Measurements from ENCODE around the gene MPPED1. TPM values are rescaled to one million over a fixed set of nuclear protein-coding genes. Genes with fewer than 3 reads are reported as not detected.

The MPPED1 gene
- total and polyA plus RNA-seq, 12 donors: 0.01 TPM; not detected in 11

GRCh38 chr22:43506487-43506886, 94.7 kb downstream of the MPPED1 start:
- Histone ChIP-seq H3K36me3 (no peaks in the 10 kb centered on the region), H3K4me1 (no peaks in the 10 kb centered on the region), H3K9me3 (no peaks in the 10 kb centered on the region), H3K27me3 (peaks cover 0 to 5% (median 0%) of the 10 kb centered on the region in 7 donors), H3K4me3 (no peak overlapping the region), H3K27ac (no peak overlapping the region)
- no peak for TF ChIP-seq CTCF (IDR thresholded peaks at IDR 0.05)
- intact Hi-C loops (cut with DNase I): no loop called here
- 80 to 84% methylated on average over 12 of the region's 12 CpGs for WGBS, 2 donors
- ATAC-seq: no peak
- no peak for DNase-seq

GRCh38 chr22:43507235-43507634, 95.4 kb downstream of the MPPED1 start:
- WGBS, 2 donors: 60 to 67% methylated on average over 8 of the region's 8 CpGs
- no peak for DNase-seq
- intact Hi-C loops (cut with DNase I): no loop called here
- Histone ChIP-seq H3K4me3 (no peak overlapping the region), H3K4me1 (no peaks in the 10 kb centered on the region), H3K9me3 (no peaks in the 10 kb centered on the region), H3K27me3 (peaks cover 0 to 9% (median 0%) of the 10 kb centered on the region in 7 donors), H3K27ac (no peak overlapping the region), H3K36me3 (no peaks in the 10 kb centered on the region)
- TF ChIP-seq CTCF (IDR thresholded peaks at IDR 0.05): no peak
- no peak for ATAC-seq

GRCh38 chr22:43508489-43508888, 96.7 kb downstream of the MPPED1 start:
- no peaks in the 10 kb centered on the region for H3K4me1 ChIP-seq
- no peak for DNase-seq
- no peak for ATAC-seq
- no peaks in the 10 kb centered on the region for H3K36me3 ChIP-seq
- TF ChIP-seq CTCF (IDR thresholded peaks at IDR 0.05): no peak
- no peaks in the 10 kb centered on the region for H3K9me3 ChIP-seq
- intact Hi-C loops (cut with DNase I): no loop called here
- peaks cover 0 to 11% (median 0%) of the 10 kb centered on the region in 7 donors for H3K27me3 ChIP-seq
- no peak overlapping the region for H3K4me3 ChIP-seq
- no peak overlapping the region for H3K27ac ChIP-seq

GRCh38 chr22:43509337-43509736, 97.5 kb downstream of the MPPED1 start:
- Histone ChIP-seq H3K27me3 (peaks cover 0 to 12% (median 0%) of the 10 kb centered on the region in 7 donors), H3K9me3 (no peaks in the 10 kb centered on the region), H3K4me1 (no peaks in the 10 kb centered on the region), H3K36me3 (no peaks in the 10 kb centered on the region), H3K4me3 (no peak overlapping the region), H3K27ac (no peak overlapping the region)
- TF ChIP-seq CTCF (IDR thresholded peaks at IDR 0.05): no peak
- DNase-seq (no peak), ATAC-seq (no peak)
- 81 to 92% methylated on average over 2 of the region's 2 CpGs for WGBS, 2 donors
- intact Hi-C loops (cut with DNase I): no loop called here

All from heart right ventricle (tissue), 16 donors.